GM12878 (cell line): ENCODE results near the gene IQGAP2. TPM values are rescaled to one million over a fixed set of nuclear protein-coding genes. Genes with fewer than 3 reads are reported as not detected.
A peak's percentile ranks its signal among the peaks of the same experiment; 100 is the strongest.

Experiments
- ATAC-seq: fragments of 200-7000 bp; cut with Tn5 transposase; 3 replicates; pipeline ENCODE4 v1.9.1; 2020; ENCODE audit warnings: mild to moderate bottlenecking, moderate library complexity
- BruUV-seq: library from RNA; stranded (reverse); fragments of 400-500 nt; replicated peaks from 2 replicates; lab custom pipeline; 2021; lab: Mats Ljungman, UMichigan
- CTCF ChIA-PET: fragments of 300-600 bp; sonication (Branson Sonifier 250); formaldehyde crosslinking; extraction: SDS; loops from one replicate; lab custom pipeline; 2021; ENCODE audit warnings: inconsistent platforms; lab: Yijun Ruan, JAX
- POLR2A ChIA-PET: fragments of 350-600 bp; formaldehyde crosslinking; extraction: SDS; loops from one replicate; lab custom pipeline; 2021; ENCODE audit warnings: inconsistent platforms; lab: Charles Lee
- RAD21 ChIA-PET: fragments of 300-600 bp; sonication (Branson Sonifier 250); formaldehyde crosslinking; loops from one replicate; lab custom pipeline; 2023; ENCODE audit warnings: antibody characterized with exemption; ENCODE audit not compliant: unreplicated experiment; lab: Charles Lee
- SMC1A ChIA-PET: fragments of 300-600 bp; sonication (Branson Sonifier 250); formaldehyde crosslinking; loops from one replicate; lab custom pipeline; 2023; ENCODE audit not compliant: unreplicated experiment, uncharacterized antibody; lab: Charles Lee
- DNase-seq: peaks from one replicate; pipeline ENCODE4 v3.0.0-alpha.2; 2011; ENCODE audit warnings: low read depth, low spot score
- FAIRE-seq: peaks from 3 replicates; lab custom pipeline; 2011; peaks lifted over from hg19 to GRCh38; lab: Jason Lieb, UNC
- H2AFZ ChIP-seq: 2 replicates; pipeline ENCODE4 v1.6.0; 2011; ENCODE audit warnings: low read depth, low read length, control low read depth; ENCODE audit not compliant: control insufficient read depth
- H3K27ac ChIP-seq: 2 replicates; pipeline ENCODE4 v1.5.1; 2011; ENCODE audit warnings: control low read depth; ENCODE audit not compliant: control insufficient read depth, insufficient read depth
- H3K27me3 ChIP-seq, 2 experiments: replicated peaks in 1 of 2; 2 replicates each; pipeline versions ENCODE4 v1.6.0 to v1.6.1; 2011; ENCODE audit warnings: low read length in 1 of 2; ENCODE audit not compliant: control insufficient read depth in 2 of 2, insufficient read depth in 2 of 2
- H3K36me3 ChIP-seq, 2 experiments: 2 replicates each; pipeline ENCODE4 v1.5.1; 2011; ENCODE audit warnings: low read length in 1 of 2; ENCODE audit not compliant: control insufficient read depth in 2 of 2, insufficient read depth in 2 of 2
- H3K4me1 ChIP-seq: 2 replicates; pipeline ENCODE4 v1.6.1; 2011; ENCODE audit warnings: mild to moderate bottlenecking, low read length, moderate library complexity, mixed read lengths; ENCODE audit not compliant: control insufficient read depth, insufficient read depth
- H3K4me2 ChIP-seq: 2 replicates; pipeline ENCODE4 v1.6.0; 2011; ENCODE audit warnings: control low read depth; ENCODE audit not compliant: control insufficient read depth, insufficient read depth
- H3K4me3 ChIP-seq: fragments of 200-600 bp; sonication (generic); 2 replicates; pipeline ENCODE4 v1.5.1; 2016
- H3K79me2 ChIP-seq: 2 replicates; pipeline ENCODE4 v1.6.0; 2011; ENCODE audit warnings: low read length; ENCODE audit not compliant: control insufficient read depth, insufficient read depth
- H3K9ac ChIP-seq: 2 replicates; pipeline ENCODE4 v1.8.0; 2011; ENCODE audit warnings: low read length, control low read depth, mixed read lengths; ENCODE audit not compliant: control insufficient read depth, insufficient read depth
- H3K9me3 ChIP-seq: replicated peaks from 3 replicates; pipeline ENCODE4 v1.5.1; 2011; ENCODE audit warnings: mild to moderate bottlenecking, low read length; ENCODE audit not compliant: control insufficient read depth, insufficient read depth
- H4K20me1 ChIP-seq: 2 replicates; pipeline ENCODE4 v1.6.0; 2011; ENCODE audit not compliant: control insufficient read depth, insufficient read depth
- ATF2 ChIP-seq: IDR thresholded peaks from 2 replicates; pipeline ENCODE4 v1.6.1; 2012; ENCODE audit warnings: low read length, inconsistent platforms
- ATF7 ChIP-seq: fragments of 450-650 bp; IDR thresholded peaks from 2 replicates; pipeline ENCODE4 v1.6.1; 2016; ENCODE audit warnings: low read depth, mild to moderate bottlenecking
- CBX5 ChIP-seq: sonication (generic); IDR thresholded peaks from 2 replicates; pipeline ENCODE4 v1.6.1; 2016; ENCODE audit warnings: low read depth, moderate library complexity, mild to moderate bottlenecking, inconsistent platforms
- CREB1 ChIP-seq: IDR thresholded peaks from 2 replicates; pipeline ENCODE4 v1.6.1; 2012; ENCODE audit warnings: low read depth, mild to moderate bottlenecking, inconsistent platforms
- CREM ChIP-seq: IDR thresholded peaks from 2 replicates; pipeline ENCODE4 v1.6.1; 2014; ENCODE audit warnings: antibody characterized with exemption, low read depth
- CTCF ChIP-seq, 3 experiments: IDR thresholded peaks in 2 of 3; conservative IDR thresholded peaks in 1 of 3; 2 replicates each; pipeline ENCODE4 v1.5.1; 2011; ENCODE audit warnings: low read depth in 3 of 3, low read length in 3 of 3, mild to moderate bottlenecking in 3 of 3, control low read depth in 2 of 3, moderate library complexity in 2 of 3, inconsistent platforms in 1 of 3, mixed read lengths in 1 of 3; ENCODE audit not compliant: control insufficient read depth in 2 of 3, insufficient read depth in 1 of 3; ENCODE audit errors: extremely low read depth in 1 of 3
- EGR1 ChIP-seq, 2 experiments: IDR thresholded peaks; 1 replicate in 1 of 2; 2 replicates in 1 of 2; pipeline ENCODE4 v1.6.1; 2011 to 2012; ENCODE audit warnings: low read depth in 2 of 2, low read length in 2 of 2, borderline replicate concordance in 1 of 2, mild to moderate bottlenecking in 1 of 2, moderate library complexity in 1 of 2
- FOXK2 ChIP-seq: fragments of 450-650 bp; IDR thresholded peaks from 2 replicates; pipeline ENCODE4 v1.6.1; 2017; ENCODE audit warnings: mild to moderate bottlenecking, moderate library complexity
- GABPA ChIP-seq: IDR thresholded peaks from 2 replicates; pipeline ENCODE4 v1.6.1; 2014; ENCODE audit warnings: antibody characterized with exemption, low read depth, mild to moderate bottlenecking, inconsistent platforms
- IKZF1 ChIP-seq: fragments of 450-650 bp; conservative IDR thresholded peaks from 2 replicates; pipeline ENCODE4 v1.6.1; 2017; ENCODE audit warnings: antibody characterized with exemption, mild to moderate bottlenecking
- IRF4 ChIP-seq: IDR thresholded peaks from 2 replicates; pipeline ENCODE4 v1.6.1; 2011; ENCODE audit warnings: low read depth, low read length
- PAX5 ChIP-seq: IDR thresholded peaks from 2 replicates; pipeline ENCODE4 v1.6.1; 2011; ENCODE audit warnings: low read depth, low read length, borderline replicate concordance
- POLR2AphosphoS5 ChIP-seq: IDR thresholded peaks from 2 replicates; pipeline ENCODE4 v1.6.1; 2011; ENCODE audit warnings: mild to moderate bottlenecking, low read length, inconsistent platforms
- SMAD5 ChIP-seq: IDR thresholded peaks from 2 replicates; pipeline ENCODE4 v1.6.1; 2016; ENCODE audit warnings: antibody characterized with exemption, low read depth
- SMC3 ChIP-seq: IDR thresholded peaks from 2 replicates; pipeline ENCODE4 v1.6.1; 2011; ENCODE audit warnings: low read length, improper control_type of control experiment, borderline replicate concordance
- STAT1 ChIP-seq: fragments of 450-650 bp; conservative IDR thresholded peaks from 2 replicates; pipeline ENCODE4 v1.6.1; 2014; ENCODE audit warnings: antibody characterized with exemption, mild to moderate bottlenecking
- TCF12 ChIP-seq: IDR thresholded peaks from 2 replicates; pipeline ENCODE4 v1.6.1; 2011; ENCODE audit warnings: low read depth, mild to moderate bottlenecking, low read length
- ZNF274 ChIP-seq: IDR thresholded peaks from one replicate; pipeline ENCODE4 v1.8.0; 2011; ENCODE audit not compliant: insufficient read length, insufficient read depth
- ZNF384 ChIP-seq: IDR thresholded peaks from 2 replicates; pipeline ENCODE4 v1.6.1; 2012; ENCODE audit warnings: low read depth, mild to moderate bottlenecking, low read length, improper control_type of control experiment, borderline replicate concordance
- WGBS: methylation state at CpG from one replicate; pipeline ENCODE4 v1.1.6; 2016; ENCODE audit warnings: low lambda C conversion rate; ENCODE audit not compliant: insufficient replicate concordance, insufficient coverage; ENCODE audit errors: missing lambda C conversion rate; 5-methylcytosine and 5-hydroxymethylcytosine counted together
- in situ Hi-C: fragments of 300-500 bp; cut with MboI; formaldehyde crosslinking; loops from 9 replicates; pipeline ENCODE4 v1.14.3; 2018; ENCODE audit warnings: mixed read lengths
- intact Hi-C: fragments of 100-400 bp; cut with micrococcal nuclease; formaldehyde crosslinking; loops from one replicate; pipeline ENCODE4 v1.14.2; 2022; ENCODE audit not compliant: unreplicated experiment
- polyA plus RNA-seq, 11 experiments: library from polyadenylated mRNA; depleted of rRNA in 4 of 11; unstranded in 6 of 11; stranded (reverse) in 5 of 11; fragments of >200 nt; fragmentation: Nextera tagmentation in 4 of 11; fragmentation: Illumina TruSeq in 1 of 11; extraction: Ambion mirVana in 4 of 11; extraction: Trizol in 1 of 11; gene quantifications; 1 replicate in 1 of 11; 2 replicates in 10 of 11; pipeline versions ENCODE4 v1.2.1 to v1.2.3, GENCODE V29; 2011 to 2016; ENCODE audit warnings: inconsistent platforms in 2 of 11, missing spikeins in 2 of 11, low read depth in 1 of 11
- total RNA-seq, 4 experiments: library from RNA; depleted of rRNA in 3 of 4; stranded (reverse); fragments of >200 nt in 3 of 4; fragmentation: Illumina TruSeq in 1 of 4; extraction: Trizol in 1 of 4; gene quantifications; 2 replicates each; pipeline versions ENCODE4 v1.2.1 to v1.2.3, GENCODE V29; 2013 to 2021

Gene IQGAP2
- total and polyA plus RNA-seq, 10 of the 15 experiments (the other 5 are each of a cell fraction or from before 2014, with no cell fraction given), result 14.5 to 41.4 (median 21.8) TPM

GRCh38 chr5:76545184-76545583 lies 142.1 kb downstream of the IQGAP2 start (continued):
- no peak for TF ChIP-seq SMC3
- TF ChIP-seq, all 136 proteins: peak for 0

- peak overlapping the region; percentile 78 for H3K27ac ChIP-seq
- H3K4me1 ChIP-seq, result peaks cover 37% of the 10 kb centered on the region
- in situ Hi-C loops (no loop called here), intact Hi-C loops (no loop called here)
- peak overlapping the region; percentile 84 for H3K4me2 ChIP-seq
- H3K9ac ChIP-seq, result peak overlapping the region; percentile 17; the same call in 1 of the 2 replicates
- ChIA-PET CTCF (interaction anchor here (0.6 to 4.4 kb wide), 15 partner anchors 10 to 192 kb away, joined by 3 to 52 read pairs (median 5); partner anchors contain the start of gene IQGAP2), POLR2A (interaction anchor here (1.1 to 3.2 kb wide), 4 partner anchors 9 to 190 kb away, joined by 3 to 25 read pairs (median 8); no protein-coding TSS in a partner anchor), RAD21 (interaction anchor here (0.9 to 3.6 kb wide), 13 partner anchors 9 to 228 kb away, joined by 3 to 72 read pairs (median 6); partner anchors contain the start of gene IQGAP2), SMC1A (interaction anchor here (0.6 to 4.1 kb wide), 20 partner anchors 11 to 228 kb away, joined by 3 to 56 read pairs (median 6); partner anchors contain the start of gene IQGAP2)
- H3K9me3 ChIP-seq, result no peaks in the 10 kb centered on the region
- H3K4me3 ChIP-seq, result peak overlapping the region; percentile 53
- no peak for FAIRE-seq
- H3K79me2 ChIP-seq, result peaks cover 1% of the 10 kb centered on the region; the same call in 1 of the 2 replicates
- BruUV-seq, result TSS peak; percentile 57
- peak; percentile 51 for DNase-seq
- peak overlapping the region; percentile 0; the same call in 1 of the 2 replicates for H2AFZ ChIP-seq
- peak; percentile 62 for ATAC-seq
- H4K20me1 ChIP-seq, result no peaks in the 10 kb centered on the region
- no peaks in the 10 kb centered on the region for H3K36me3 ChIP-seq
- no peaks in the 10 kb centered on the region for H3K27me3 ChIP-seq
- WGBS, result 31% methylated on average over 8 of the region's 8 CpGs
- TF ChIP-seq ATF2 (peak; percentile 55; the same call in 1 of the 2 replicates), TCF12 (0 out of 2 replicates have a peak, but pooled peaks have one; percentile 18), EGR1 (IDR thresholded peaks at IDR 0.05; ENCODE audit: borderline replicate concordance in 1 of 2, low read depth in 2 of 2, low read length in 2 of 2) (peak in 1 of 2 experiments; percentile 54; a peak in 1 of 3 replicates), STAT1 (no peak), SMAD5 (no peak), ZNF274 (no peak), FOXK2 (no peak), ATF7 (0 out of 2 replicates have a peak, but pooled peaks have one; percentile 35), IKZF1 (0 out of 2 replicates have a peak, but pooled peaks have one; percentile 12), POLR2AphosphoS5 (no peak), CREB1 (0 out of 2 replicates have a peak, but pooled peaks have one; percentile 19), GABPA (0 out of 2 replicates have a peak, but pooled peaks have one; percentile 22), CBX5 (0 out of 2 replicates have a peak, but pooled peaks have one; percentile 25), CREM (peak; percentile 60), CTCF (IDR thresholded peaks at IDR 0.05 in 2 of 3, conservative IDR thresholded peaks at IDR 0.05 in 1 of 3; ENCODE audit: control insufficient read depth in 2 of 3, extremely low read depth in 1 of 3, insufficient read depth in 1 of 3, low read depth in 3 of 3, low read length in 3 of 3) (no peak), IRF4 (0 out of 2 replicates have a peak, but pooled peaks have one; percentile 17), PAX5 (peak; percentile 67; the same call in 1 of the 2 replicates), ZNF384 (peak; percentile 54; the same call in 1 of the 2 replicates)
Measured at GRCh38 chr5:76546497-76547102, 143.5 kb downstream of the IQGAP2 start.
